Ishikawa (cell line): ENCODE data around the gene ZNF467.

ENCODE experiments used
- CEBPB ChIP-seq: IDR thresholded peaks from 2 replicates; pipeline ENCODE4 v1.6.1; 2012
- CREB1 ChIP-seq: IDR thresholded peaks from 2 replicates; pipeline ENCODE4 v1.6.1; 2012; ENCODE audit warnings: low read depth
- EGR1 ChIP-seq: IDR thresholded peaks from 2 replicates; pipeline ENCODE4 v1.6.1; 2012
- NFIC ChIP-seq: IDR thresholded peaks from 2 replicates; pipeline ENCODE4 v1.6.1; 2012
- RAD21 ChIP-seq: IDR thresholded peaks from 2 replicates; pipeline ENCODE4 v1.6.1; 2012; ENCODE audit warnings: low read depth
- TAF1 ChIP-seq: IDR thresholded peaks from 2 replicates; pipeline ENCODE4 v1.6.1; 2012; ENCODE audit warnings: low read depth, mild to moderate bottlenecking
- TF ChIP-seq, protein P1 (sequence below): IDR thresholded peaks from 2 replicates; pipeline ENCODE4 v1.6.1; 2012; ENCODE audit warnings: low read depth, mild to moderate bottlenecking
- TF ChIP-seq, protein P2 (sequence below): IDR thresholded peaks from 2 replicates; pipeline ENCODE4 v1.6.1; 2012

DNA sequence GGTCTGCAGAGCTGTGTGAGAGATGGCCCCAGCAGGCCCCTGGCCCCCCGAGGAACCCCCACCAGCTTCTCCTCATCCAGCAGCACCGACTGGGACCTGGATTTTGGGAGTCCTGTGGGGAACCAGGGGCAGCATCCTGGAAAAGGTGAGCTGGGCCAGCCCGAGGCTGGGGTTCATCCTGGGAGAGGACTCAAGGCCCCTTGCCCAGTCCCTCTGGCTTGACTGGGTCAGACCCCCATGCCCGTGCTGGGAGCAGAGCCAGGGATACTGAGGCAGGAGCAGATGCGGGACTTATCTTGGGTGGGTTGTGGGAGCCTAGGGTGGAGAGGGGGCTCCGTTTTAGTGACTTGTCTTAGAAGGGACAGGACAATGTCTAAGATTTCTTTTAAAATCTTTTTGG is 47.5 kb downstream of the ZNF467 start:
- TF ChIP-seq TAF1 (no peak), EGR1 (no peak), RAD21 (no peak), CEBPB (no peak), NFIC (no peak), CREB1 (no peak)
- TF ChIP-seq, protein P1, sequence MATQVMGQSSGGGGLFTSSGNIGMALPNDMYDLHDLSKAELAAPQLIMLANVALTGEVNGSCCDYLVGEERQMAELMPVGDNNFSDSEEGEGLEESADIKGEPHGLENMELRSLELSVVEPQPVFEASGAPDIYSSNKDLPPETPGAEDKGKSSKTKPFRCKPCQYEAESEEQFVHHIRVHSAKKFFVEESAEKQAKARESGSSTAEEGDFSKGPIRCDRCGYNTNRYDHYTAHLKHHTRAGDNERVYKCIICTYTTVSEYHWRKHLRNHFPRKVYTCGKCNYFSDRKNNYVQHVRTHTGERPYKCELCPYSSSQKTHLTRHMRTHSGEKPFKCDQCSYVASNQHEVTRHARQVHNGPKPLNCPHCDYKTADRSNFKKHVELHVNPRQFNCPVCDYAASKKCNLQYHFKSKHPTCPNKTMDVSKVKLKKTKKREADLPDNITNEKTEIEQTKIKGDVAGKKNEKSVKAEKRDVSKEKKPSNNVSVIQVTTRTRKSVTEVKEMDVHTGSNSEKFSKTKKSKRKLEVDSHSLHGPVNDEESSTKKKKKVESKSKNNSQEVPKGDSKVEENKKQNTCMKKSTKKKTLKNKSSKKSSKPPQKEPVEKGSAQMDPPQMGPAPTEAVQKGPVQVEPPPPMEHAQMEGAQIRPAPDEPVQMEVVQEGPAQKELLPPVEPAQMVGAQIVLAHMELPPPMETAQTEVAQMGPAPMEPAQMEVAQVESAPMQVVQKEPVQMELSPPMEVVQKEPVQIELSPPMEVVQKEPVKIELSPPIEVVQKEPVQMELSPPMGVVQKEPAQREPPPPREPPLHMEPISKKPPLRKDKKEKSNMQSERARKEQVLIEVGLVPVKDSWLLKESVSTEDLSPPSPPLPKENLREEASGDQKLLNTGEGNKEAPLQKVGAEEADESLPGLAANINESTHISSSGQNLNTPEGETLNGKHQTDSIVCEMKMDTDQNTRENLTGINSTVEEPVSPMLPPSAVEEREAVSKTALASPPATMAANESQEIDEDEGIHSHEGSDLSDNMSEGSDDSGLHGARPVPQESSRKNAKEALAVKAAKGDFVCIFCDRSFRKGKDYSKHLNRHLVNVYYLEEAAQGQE = no peak
- TF ChIP-seq, protein P2, sequence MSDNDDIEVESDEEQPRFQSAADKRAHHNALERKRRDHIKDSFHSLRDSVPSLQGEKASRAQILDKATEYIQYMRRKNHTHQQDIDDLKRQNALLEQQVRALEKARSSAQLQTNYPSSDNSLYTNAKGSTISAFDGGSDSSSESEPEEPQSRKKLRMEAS = no peak
